C4-2B (cell line): ENCODE measurements around the gene PNPO.

Experiments used
- ZFX ChIP-seq: fragments of 450-650 bp; IDR thresholded peaks from 2 replicates; pipeline ENCODE4 v1.6.1; 2017
- TF ChIP-seq, protein P1 (sequence below): fragments of 450-650 bp; conservative IDR thresholded peaks from 2 replicates; pipeline ENCODE4 v1.5.1; 2017; ENCODE audit warnings: mild to moderate bottlenecking

DNA sequence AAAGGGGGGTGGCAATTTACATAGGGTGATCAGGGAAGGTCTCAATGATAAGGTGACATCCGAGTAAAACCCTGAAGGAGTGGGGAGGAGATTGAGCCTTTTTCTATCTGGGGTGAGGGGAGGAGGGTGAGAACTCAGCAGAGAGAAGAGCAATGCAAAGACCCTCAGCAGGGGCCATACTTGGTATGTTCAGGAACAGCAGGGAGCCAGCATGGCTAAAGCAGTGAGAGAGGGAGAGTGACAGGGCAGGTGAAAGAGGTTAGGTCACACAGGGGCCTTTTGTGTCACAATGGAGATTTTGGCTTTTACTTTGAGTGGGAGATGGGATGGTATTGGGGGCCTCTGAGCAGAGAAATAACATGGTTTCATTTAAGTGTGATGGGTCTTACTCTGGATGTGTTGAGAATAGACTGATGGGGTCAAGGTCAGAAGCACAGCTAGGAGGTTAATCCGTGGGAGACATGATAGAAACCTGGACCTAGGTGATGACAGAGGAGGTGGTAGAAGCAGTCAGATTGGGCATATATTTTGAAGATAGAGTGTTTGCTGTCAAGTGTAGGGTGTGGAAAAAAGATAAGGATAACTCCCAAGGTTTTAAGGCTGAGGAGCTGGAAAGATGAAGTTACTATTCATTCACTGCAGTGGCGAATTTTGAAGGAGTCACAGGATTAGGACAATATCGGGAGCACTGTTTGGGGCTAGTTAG is 39.2 kb upstream of the PNPO start:
- TF ChIP-seq, protein P1, sequence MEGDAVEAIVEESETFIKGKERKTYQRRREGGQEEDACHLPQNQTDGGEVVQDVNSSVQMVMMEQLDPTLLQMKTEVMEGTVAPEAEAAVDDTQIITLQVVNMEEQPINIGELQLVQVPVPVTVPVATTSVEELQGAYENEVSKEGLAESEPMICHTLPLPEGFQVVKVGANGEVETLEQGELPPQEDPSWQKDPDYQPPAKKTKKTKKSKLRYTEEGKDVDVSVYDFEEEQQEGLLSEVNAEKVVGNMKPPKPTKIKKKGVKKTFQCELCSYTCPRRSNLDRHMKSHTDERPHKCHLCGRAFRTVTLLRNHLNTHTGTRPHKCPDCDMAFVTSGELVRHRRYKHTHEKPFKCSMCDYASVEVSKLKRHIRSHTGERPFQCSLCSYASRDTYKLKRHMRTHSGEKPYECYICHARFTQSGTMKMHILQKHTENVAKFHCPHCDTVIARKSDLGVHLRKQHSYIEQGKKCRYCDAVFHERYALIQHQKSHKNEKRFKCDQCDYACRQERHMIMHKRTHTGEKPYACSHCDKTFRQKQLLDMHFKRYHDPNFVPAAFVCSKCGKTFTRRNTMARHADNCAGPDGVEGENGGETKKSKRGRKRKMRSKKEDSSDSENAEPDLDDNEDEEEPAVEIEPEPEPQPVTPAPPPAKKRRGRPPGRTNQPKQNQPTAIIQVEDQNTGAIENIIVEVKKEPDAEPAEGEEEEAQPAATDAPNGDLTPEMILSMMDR = no peak
- no peak for TF ChIP-seq ZFX
